HG03342 (cell line): ENCODE measurements around the gene EDC3.
"Not testable (repeated sequence)": the region's sequence is repeated elsewhere in the genome, so short reads cannot be mapped to it uniquely, and the experiment has no call there.

ENCODE experiments used
- ATAC-seq: cut with Tn5 transposase; IDR thresholded peaks from one replicate; pipeline ENCODE4 v1.9.1; 2021; ENCODE audit warnings: mild to moderate bottlenecking, moderate library complexity; ENCODE audit not compliant: unreplicated experiment

EDC3 gene

DNA sequence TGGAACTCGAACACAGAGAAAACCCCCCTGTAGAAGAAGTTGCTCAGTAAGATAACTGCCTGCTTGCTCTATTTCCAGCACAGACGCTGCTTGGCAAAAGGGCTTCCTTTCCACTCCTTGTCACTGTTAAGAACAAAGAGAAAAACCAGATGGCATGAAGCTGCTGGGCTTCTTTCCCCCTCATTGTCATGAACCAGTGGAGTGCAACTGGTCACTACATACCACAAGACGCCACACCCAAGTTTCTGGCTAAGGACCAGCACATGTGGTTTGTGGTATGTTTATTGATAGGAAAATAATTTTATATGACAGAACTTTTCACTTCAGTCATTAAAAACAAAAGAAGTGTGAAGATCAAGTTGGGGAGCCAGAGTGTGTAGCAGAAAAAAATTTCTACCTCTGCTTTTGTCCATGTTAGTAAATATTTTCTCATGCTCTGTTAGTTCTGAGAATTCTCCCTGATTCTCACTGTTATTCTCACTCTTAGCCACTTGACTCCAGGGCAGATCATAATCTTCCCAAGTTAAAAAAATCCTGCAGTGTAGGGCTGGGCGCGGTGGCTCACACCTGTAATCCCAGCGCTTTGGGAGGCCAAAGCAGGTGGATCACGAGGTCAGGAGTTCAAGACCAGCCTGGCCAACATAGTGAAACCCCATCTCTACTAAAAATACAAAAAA, 42.3 kb downstream of the EDC3 start:
- no peak for ATAC-seq

DNA sequence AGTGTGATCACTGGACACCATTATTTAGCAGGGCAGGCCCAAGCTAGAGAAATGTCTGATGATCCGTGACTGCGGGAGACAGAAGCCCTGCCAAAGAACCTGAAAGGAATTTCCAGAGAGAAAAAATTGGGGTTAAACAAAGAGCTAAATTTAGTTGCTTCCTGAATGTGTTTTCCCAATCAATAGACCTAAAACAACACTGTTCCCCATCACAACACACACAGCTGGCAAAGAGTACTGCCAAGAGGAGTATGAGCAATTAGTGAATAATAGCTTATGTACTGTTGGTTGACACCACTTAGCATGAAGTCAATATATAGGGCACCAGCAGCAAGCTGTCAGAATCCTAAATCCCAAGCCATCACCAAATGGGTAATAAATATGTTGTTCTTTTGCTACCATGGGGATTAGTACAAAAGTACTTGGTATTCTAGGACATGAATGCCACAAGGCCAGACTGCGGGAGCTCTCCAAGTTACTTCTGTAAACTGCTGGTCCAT, 44.5 kb downstream of the EDC3 start:
- no peak for ATAC-seq

DNA sequence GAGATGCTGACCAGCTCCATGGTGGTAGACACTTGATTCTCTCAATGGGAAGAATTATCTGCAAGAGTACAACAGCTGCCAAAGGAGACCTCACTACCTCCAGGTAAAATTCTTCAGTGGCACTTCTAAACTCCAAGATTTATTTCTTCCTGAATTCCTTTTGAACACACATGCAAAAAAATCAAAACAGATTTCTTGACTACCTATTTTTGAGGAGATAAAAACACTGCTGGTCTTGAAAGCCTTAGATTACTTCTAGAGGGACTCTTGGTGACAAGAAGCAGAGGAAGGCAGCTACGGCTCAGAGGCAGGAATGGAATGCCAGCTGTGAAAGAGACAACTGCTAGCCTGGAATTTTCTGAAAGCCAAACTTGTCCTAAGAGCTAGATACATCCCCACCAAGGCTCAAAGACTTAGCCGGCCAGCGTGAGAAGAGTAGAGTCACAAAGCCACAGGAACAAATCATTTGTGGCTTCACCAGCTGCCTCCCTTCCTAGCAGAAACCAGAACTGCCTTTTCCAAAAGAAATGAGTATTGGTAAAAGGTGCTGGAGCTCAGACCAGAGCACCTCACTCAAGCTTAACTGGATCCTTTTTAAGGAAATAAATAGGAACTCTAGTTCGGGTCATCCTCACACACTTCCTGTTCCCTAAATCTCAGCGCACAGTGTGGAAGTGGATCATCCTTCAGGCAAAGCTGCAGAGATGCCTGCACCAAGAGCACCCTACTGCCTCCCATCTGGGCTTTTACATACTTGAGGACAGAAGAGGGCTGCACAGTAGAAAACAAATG, 47.6 kb downstream of the EDC3 start:
- no peak for ATAC-seq

DNA sequence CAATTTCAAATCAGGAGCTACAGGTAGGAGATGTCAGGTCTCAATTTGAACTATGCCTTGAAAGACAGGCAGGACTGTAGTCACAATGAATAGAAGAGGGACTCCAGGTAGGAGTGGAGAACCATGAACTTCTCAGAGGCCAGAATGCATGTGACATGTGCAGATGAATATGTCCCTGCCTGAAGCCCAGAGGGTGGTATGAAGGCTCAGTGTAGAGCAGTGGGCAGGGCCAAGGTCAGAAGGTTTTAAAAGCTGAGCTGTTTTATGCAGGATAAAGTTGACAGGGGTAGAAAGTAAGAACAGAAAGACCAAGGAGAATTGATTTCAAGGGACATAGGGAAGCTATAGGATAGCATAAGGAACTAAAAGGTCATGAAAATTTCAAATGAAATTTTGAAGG, 49.3 kb downstream of the EDC3 start:
- no peak for ATAC-seq

DNA sequence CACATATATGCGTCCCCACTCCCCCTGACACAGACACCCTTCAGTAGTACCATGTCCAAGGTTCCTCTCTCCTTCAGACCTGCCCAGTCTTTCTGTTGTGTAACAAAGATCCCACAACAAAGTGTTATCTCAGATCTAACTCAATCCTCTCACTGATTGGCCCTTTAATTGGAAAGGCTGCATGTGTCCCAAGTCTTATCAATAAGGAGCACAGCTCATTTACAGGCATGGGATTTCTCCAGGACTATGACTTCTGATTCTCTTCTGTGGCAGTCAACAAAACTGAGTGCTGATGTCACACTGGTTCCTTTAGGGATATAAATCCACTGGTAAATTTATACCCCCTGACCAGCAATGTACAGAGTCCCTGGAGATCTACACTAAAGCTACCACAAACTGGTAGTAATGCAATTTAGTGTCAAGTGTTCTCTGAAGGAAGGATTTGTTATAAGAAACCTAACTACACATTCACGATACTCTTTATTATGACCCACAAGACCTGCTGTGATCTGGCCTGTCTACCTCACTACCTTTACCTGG, 52.1 kb downstream of the EDC3 start:
- ATAC-seq = no peak

DNA sequence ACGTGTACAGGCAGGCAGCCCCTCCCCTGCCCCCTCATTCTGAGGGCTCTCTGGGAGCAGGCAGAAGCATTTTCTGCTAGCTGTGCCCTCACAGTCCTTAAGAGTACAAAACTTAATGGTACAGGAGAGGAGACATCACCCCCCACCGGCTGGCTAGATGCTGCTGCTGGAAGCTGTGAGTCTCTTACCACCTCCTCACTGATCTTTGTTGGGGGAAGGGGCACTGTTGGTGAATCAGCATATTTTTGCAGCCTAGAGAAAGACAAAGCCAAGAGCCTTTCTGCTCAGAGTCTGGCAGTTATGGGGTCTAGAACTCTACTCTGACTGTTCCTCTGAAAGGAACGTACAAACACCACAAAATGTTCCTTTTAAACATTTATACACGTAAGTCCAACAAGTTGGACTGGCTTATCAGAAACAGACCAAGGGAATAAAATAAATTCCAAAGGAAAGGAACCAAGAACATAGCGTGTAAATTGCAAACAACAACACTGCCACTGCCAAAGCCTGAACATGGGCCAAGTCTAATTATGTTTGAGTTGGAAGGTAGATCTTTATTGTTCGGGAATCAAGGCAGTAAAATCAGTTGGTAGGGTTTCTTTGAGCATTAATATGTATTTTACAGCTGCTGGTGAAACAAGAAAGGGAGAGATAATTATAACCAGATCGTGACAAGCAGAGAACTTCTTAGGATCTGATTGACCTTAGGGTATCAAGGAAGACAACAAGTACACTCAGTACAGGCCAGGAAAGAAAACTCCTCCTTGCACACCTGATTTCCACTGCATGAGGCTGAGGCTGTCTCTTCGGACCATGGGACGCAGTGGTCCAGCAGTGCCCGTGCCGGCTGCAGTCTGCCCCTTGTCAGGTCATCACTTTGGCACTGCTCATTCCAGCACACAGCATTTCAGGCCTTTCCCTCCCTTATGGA, 52.8 kb downstream of the EDC3 start:
- ATAC-seq = no peak

DNA sequence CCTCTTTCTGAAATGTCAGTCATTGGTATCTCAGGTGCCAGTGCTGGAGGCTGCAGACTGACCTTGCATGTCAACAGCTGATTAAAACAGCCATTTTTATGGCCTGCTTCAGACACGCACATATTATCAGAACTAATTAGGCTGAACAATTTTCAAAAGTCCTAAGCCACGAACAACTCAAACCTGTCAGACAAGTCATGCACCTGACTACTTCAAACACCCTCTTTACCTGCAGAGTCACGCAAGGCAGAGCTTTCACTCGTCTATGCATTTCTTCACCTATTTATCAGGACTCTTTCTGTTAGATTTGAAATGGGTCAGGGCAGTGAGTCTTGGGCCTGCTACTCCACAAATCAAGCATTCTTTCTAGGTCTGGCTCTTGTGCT, 53.5 kb downstream of the EDC3 start:
- ATAC-seq = no peak

DNA sequence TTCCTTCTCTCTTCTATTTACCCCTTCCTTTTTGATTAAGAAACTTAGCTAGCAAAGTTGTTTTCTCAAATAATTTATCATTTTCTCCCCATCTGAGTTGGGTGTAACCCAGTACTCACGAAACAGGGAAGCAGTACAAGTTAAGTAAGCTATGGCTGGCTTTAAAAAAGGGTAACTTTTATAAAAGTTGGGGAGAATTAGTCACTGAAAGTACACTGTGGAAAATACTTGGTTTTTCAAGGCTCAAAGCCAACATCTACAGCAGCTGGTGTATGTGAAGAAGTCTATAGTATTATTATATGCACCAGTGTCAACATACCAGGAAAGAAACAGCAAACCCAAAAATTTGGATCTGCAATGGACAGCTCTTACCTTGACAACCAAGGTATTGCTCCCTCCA, 54.7 kb downstream of the EDC3 start:
- no peak for ATAC-seq

DNA sequence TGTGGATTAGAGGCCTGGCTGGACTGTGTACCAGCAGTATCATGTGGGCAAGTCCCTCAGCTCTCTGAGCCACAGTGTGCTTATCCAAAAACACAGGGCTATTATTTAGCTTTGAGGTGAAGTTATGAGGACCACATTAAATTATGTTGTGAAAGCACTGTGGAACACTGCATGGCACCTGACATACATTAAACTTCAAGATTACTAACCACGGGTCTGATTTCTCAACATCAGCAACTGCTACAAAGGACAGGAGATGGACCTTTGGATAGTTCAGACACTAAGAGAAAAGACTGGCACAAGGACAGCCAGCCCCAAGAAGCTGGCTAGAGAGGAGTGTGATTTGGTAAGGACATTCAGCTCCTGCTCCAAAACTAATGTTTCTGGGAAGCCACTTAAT, 58.8 kb downstream of the EDC3 start:
- no peak for ATAC-seq

DNA sequence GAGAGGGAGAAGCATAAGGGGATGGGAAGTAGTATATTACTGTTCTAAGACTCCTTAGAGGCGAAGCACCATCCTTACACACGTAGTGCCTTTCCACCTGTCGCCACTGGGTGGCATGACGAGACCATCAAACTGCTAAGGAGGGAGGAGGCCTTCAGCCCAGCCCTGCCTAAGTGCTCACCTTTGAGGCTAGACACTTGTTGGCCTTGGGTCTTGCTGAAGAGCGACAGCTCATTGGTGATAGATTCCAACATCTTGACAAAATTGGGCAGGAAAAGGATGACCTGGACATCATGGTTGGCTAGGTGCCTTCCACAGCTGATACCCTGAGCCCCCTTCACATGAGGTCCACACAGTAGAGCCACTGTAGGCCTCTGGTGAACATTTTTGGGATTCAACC, 60.6 kb downstream of the EDC3 start:
- ATAC-seq = peak; percentile 57

DNA sequence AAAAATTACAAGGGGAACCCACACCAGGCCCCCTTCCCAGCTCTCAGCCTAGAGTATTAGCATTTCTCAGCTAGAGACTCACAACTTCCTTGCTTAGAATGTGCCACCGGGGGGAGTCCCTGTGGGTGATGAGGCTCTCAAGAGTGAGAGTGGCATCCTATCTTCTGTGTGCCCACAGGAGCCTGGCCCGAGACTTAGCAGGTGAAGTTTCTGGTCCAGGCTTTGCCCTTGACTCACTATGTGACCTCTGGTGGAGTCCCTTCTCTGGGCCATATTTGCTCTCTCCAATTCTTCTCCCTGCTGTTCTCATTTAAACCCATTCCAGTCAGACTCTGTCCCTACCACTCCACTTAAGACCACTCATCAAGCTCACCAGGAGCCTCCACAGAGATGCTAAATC, 62.0 kb downstream of the EDC3 start:
- ATAC-seq = no peak

DNA sequence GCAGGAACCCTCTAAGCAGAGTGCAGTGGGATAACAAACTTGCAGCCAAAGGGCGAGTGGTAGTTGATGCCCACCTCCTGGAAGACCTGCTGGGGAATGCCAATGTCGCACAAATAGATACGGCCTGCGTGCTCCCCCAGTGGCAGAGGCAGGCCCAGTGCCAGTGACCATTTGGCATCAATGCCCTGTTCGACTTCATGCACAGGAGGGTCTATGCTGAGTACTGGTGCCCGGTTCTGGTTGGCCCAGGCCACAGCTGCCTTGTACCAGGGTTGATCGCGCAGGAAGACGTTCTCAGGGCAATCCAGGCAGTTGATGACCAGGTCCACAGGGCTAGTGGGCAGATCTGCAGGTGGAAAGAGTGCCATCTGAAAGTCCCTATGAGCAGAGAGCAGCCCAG, 63.2 kb downstream of the EDC3 start:
- ATAC-seq = no peak

DNA sequence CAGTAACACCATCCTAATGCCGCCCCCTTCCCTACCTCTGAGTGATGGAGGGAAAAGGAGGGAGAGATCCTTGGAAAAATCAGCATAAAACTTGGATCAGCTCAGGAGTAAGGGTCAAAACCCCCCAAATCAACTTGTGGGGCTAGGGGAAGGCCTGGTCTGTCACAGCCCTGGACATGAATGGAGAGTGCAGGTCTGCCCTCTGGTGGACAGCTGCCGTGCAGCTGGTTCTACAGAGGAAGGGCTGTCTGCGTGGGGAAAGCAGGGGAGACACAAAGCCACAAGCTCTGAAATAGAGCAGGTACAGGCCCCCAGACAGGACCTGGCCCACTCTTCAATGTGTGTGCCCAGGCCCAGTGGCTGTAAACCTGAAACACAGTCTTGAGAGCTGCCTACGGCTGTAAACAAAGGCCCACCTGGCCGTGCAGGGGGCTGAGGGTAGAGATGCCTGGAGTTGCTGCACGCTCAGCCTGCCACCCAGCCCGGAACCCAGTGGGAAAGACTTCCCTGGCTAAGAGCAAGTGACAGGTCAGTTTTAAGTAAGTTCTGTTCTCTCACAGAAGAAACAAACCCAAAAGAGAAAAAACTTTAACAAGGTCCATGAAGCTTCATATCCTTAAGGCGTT, 63.8 kb downstream of the EDC3 start:
- no peak for ATAC-seq

DNA sequence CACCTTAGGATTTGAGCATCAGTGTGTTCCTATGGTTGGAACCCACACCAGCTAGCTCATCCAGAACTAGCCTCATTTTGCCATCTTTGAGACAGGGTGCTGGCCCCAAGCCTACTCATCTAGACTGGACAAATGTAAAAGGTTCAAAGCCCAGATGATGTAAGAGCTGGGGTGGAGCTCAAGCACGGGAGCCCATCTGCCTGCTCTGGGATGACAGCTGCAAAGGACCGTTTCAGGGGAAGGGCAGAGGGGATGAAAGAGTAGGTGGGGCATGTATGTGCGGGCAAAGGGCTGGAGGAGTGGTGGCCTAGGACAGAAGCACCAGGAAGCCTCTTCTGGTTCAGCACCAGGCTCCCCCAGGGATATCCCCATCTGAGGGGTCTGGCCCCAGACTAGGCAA, 64.4 kb downstream of the EDC3 start:
- ATAC-seq = no peak

DNA sequence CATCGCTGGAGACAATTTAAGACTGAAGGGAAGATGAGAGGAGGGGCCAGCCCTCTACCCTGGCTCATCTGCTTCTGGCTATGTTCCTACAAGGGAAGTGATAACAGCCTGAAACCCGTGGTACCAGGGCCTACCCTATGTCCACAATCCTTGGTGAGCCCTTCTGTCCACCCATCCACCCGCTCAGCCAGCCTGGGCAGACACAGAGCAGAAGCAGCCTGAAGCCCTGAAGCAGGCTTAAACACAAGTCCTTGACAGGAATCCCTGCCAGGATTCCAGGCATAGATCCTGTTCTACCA, 64.8 kb downstream of the EDC3 start:
- ATAC-seq = no peak

DNA sequence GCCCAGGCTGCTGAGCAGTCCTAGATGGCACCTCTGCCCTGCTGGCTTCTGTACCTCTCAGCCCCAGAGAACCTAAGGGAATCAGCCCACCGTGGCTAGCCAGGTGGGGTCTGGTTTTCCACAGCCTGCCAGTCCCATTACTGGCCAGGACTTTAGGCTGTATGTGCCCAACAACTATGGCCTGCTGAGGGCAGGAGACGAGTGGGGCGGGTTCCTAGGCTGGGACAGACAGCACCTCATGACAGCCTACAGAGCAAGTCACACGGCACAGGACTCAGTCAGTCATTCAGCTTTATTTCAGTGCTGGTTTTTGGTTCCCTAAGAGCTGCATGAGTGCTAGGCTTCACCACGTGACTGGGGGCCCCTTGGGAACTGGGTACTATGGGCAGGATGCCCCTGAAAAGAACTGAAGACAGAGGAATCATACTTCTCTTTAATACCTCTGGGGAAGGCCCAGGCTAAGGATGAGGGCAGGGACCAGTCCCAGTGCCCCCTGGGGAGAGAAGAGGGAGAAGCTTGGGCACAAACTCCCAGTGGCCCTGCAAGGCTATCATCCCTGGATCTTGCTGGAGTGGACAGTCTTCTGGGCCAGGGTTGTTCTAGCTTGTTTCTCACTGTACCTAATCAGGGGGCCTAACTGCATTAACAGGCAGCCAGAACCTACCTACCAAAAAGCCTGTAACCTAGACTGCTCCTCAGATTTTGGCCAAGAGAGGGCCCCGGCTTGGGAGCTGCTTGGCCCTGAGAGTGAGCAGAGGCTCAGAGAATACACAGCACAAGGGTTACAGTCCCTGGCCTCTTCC, 65.3 kb downstream of the EDC3 start:
- ATAC-seq = no peak

DNA sequence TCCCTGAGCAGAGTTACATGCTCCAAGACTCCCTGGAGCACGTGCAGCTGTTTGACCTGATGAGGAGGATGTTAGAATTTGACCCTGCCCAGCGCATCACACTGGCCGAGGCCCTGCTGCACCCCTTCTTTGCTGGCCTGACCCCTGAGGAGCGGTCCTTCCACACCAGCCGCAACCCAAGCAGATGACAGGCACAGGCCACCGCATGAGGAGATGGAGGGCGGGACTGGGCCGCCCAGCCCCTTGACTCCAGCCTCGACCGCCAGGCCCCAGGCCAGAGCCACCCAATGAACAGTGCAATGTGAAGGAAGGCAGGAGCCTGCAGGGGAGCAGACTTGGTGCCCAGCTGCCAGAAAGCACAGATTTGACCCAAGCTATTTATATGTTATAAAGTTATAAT, 66.1 kb downstream of the EDC3 start:
- not testable (repeated sequence) for ATAC-seq

DNA sequence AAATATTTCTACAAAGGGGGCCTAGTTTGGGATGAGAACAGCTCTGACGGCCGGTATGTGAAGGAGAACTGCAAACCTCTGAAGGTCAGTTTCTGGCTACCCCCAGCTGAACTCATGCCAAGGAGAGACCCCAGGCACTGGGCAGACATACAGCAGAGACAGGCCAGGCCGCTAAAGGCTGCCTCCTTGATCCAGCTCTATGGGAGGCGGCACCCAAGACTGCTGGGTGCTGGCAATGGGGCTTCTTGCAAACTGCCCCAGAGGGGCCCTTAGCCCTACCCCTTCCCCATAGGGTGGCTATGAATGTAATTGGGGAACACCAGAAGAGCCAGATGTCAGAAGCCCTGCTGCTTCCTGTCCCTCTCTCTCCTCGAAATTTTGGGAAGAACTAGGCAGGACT, 66.9 kb downstream of the EDC3 start:
- no peak for ATAC-seq

DNA sequence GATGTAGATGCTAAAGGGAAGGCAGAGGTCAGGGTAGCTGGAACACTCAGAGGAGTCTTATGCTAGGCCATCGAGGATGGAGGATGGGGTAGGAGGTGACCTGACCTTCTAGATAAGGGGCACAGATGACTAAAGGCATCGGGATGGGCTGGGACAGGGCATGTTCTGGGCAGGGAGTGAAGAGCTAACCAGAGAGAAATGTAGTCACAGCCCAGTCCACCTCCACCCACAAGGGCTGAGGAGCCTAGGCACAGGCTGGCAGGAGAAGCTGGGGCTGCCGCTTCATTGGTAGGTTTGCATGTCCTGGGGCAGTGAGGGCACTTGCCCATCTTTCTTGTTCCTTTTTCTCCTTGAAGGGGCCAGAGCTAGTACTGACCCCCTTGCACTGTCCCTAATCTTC, 67.6 kb downstream of the EDC3 start:
- ATAC-seq = no peak

DNA sequence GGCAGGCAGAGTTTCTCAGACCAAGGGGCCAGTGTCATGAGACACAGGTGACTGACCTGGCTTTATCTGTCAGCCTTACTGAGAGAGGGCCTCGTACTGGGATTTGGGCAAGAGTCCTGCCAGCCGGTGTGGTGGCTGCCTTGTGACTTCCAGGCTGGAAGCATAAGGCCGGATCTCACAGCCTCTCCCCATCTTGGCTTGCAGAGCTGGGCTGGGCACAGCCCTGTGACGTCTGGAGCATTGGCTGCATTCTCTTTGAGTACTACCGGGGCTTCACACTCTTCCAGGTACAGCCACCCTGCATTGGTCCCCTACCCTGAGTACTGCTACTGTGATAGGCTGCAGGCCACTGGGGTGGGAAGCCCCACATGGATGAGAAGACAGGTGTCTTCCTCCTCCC, 68.1 kb downstream of the EDC3 start:
- ATAC-seq = no peak
